SK-N-SH treated with all-trans-retinoic acid at 6 μM for 48 hours (cell line): Measurements from ENCODE around the gene EPB41L1.

Source experiments
- ATAC-seq: fragments of 200-7000 bp; cut with Tn5 transposase; 3 replicates; pipeline ENCODE4 v1.9.1; 2020; ENCODE audit warnings: mild to moderate bottlenecking, moderate library complexity
- ARNTL ChIP-seq: fragments of 450-650 bp; formaldehyde crosslinking; IDR thresholded peaks from 2 replicates; pipeline ENCODE4 v1.5.0; 2020; ENCODE audit warnings: low read depth, mild to moderate bottlenecking, moderate library complexity, borderline replicate concordance
- CSDC2 ChIP-seq: fragments of 250-450 bp; sonication (Bioruptor Pico); IDR thresholded peaks from 2 replicates; pipeline ENCODE4 v1.5.0; 2020; ENCODE audit warnings: mild to moderate bottlenecking, moderate library complexity
- ESRRG ChIP-seq: fragments of 250-450 bp; sonication (Bioruptor Pico); IDR thresholded peaks from 2 replicates; pipeline ENCODE4 v1.6.1; 2021; ENCODE audit warnings: mild to moderate bottlenecking
- GLIS3 ChIP-seq: fragments of 250-450 bp; sonication (Bioruptor Pico); IDR thresholded peaks from 2 replicates; pipeline ENCODE4 v1.5.0; 2020; ENCODE audit warnings: mild to moderate bottlenecking, moderate library complexity
- ISL1 ChIP-seq: fragments of 250-450 bp; sonication (Bioruptor Pico); IDR thresholded peaks from 2 replicates; pipeline ENCODE4 v2.1.2; 2022; ENCODE audit warnings: mild to moderate bottlenecking, moderate library complexity
- OSR1 ChIP-seq: fragments of 250-450 bp; sonication (Bioruptor Pico); IDR thresholded peaks from 2 replicates; pipeline ENCODE4 v1.8.0; 2022; ENCODE audit warnings: moderate library complexity, mild to moderate bottlenecking, inconsistent platforms
- POU6F1 ChIP-seq: fragments of 250-450 bp; sonication (Bioruptor Pico); IDR thresholded peaks from 2 replicates; pipeline ENCODE4 v1.8.0; 2021; ENCODE audit warnings: low read depth, mild to moderate bottlenecking, moderate library complexity, borderline replicate concordance
- PPARA ChIP-seq: fragments of 250-450 bp; sonication (Bioruptor Pico); IDR thresholded peaks from 2 replicates; pipeline ENCODE4 v1.5.0; 2020; ENCODE audit warnings: mild to moderate bottlenecking, borderline replicate concordance
- RARB ChIP-seq: fragments of 250-450 bp; sonication (Bioruptor Pico); IDR thresholded peaks from 2 replicates; pipeline ENCODE4 v1.8.0; 2021; ENCODE audit warnings: mild to moderate bottlenecking, moderate library complexity
- TCF4 ChIP-seq: fragments of 250-450 bp; sonication (Bioruptor Pico); IDR thresholded peaks from 2 replicates; pipeline ENCODE4 v1.8.0; 2021; ENCODE audit warnings: mild to moderate bottlenecking, moderate library complexity, borderline replicate concordance
- TOX ChIP-seq: fragments of 250-450 bp; sonication (Bioruptor Pico); IDR thresholded peaks from 2 replicates; pipeline ENCODE4 v1.8.0; 2021; ENCODE audit warnings: mild to moderate bottlenecking, moderate library complexity, borderline replicate concordance
- ZC3H10 ChIP-seq: fragments of 250-450 bp; sonication (Bioruptor Pico); IDR thresholded peaks from 2 replicates; pipeline ENCODE4 v1.5.1; 2021; ENCODE audit warnings: mild to moderate bottlenecking, moderate library complexity
- ZNF565 ChIP-seq: fragments of 450-650 bp; formaldehyde crosslinking; conservative IDR thresholded peaks from 2 replicates; pipeline ENCODE4 v1.5.0; 2020; ENCODE audit warnings: low read depth, mild to moderate bottlenecking, moderate library complexity
- ZNF70 ChIP-seq: fragments of 450-650 bp; formaldehyde crosslinking; IDR thresholded peaks from 2 replicates; pipeline ENCODE4 v1.5.0; 2020; ENCODE audit warnings: mild to moderate bottlenecking, moderate library complexity
- TF ChIP-seq, protein P1 (sequence below): fragments of 250-450 bp; sonication (Bioruptor Pico); IDR thresholded peaks from 2 replicates; pipeline ENCODE4 v1.8.0; 2020; ENCODE audit warnings: mild to moderate bottlenecking, moderate library complexity, borderline replicate concordance

Gene EPB41L1

DNA sequence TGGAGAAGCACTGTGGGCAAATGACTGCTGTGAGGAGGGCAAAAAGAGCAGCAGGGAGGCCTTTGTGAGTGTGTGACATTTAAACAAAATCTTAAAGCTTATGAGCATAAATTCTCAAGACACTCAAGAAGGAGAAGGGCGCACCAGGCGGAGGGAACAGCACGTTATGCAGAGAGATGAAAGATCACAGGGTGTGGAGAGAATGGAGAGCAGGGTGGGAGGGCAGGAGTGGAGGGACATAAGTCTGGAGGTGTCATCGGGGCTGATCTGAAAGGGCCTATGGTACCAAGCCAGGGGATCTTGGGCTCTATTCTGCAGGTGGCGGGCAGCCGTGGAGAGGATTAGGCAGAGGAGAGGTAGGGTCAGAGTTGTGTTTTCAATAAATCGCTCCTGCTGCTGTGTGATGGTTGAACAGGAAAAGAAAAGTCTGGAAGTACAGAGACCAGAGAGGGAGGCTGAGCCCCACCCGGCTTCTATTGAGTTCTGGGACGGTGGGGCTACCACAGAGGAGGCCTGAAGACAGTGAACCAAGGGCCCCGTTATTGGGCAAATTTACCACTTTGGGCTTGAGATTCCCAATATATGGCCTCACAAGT lies 127.3 kb downstream of the EPB41L1 start:
- no peak for TF ChIP-seq RARB (CRISPR knock-in tag)
- TF ChIP-seq PPARA (CRISPR knock-in tag) = no peak
- TF ChIP-seq ARNTL (CRISPR knock-in tag) = no peak
- TF ChIP-seq ZNF565 (CRISPR knock-in tag) = no peak
- TF ChIP-seq CSDC2 (CRISPR knock-in tag) = no peak
- no peak for TF ChIP-seq ISL1 (CRISPR knock-in tag)
- TF ChIP-seq, protein P1, sequence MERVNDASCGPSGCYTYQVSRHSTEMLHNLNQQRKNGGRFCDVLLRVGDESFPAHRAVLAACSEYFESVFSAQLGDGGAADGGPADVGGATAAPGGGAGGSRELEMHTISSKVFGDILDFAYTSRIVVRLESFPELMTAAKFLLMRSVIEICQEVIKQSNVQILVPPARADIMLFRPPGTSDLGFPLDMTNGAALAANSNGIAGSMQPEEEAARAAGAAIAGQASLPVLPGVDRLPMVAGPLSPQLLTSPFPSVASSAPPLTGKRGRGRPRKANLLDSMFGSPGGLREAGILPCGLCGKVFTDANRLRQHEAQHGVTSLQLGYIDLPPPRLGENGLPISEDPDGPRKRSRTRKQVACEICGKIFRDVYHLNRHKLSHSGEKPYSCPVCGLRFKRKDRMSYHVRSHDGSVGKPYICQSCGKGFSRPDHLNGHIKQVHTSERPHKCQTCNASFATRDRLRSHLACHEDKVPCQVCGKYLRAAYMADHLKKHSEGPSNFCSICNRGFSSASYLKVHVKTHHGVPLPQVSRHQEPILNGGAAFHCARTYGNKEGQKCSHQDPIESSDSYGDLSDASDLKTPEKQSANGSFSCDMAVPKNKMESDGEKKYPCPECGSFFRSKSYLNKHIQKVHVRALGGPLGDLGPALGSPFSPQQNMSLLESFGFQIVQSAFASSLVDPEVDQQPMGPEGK (CRISPR knock-in tag) = no peak
- TF ChIP-seq ESRRG (CRISPR knock-in tag) = no peak
- TF ChIP-seq TOX (CRISPR knock-in tag) = no peak
- no peak for TF ChIP-seq GLIS3
- TF ChIP-seq OSR1 (CRISPR knock-in tag) = no peak
- no peak for TF ChIP-seq ZC3H10 (CRISPR knock-in tag)
- TF ChIP-seq POU6F1 (CRISPR knock-in tag) = no peak
- TF ChIP-seq TCF4 = no peak
- no peak for TF ChIP-seq ZNF70 (CRISPR knock-in tag)
- TF ChIP-seq, all 23 proteins: peak for 0
- ATAC-seq = no peak
